HEK293 (cell line): Measurements from ENCODE around the gene CTSE.

Source experiments
- KLF8 ChIP-seq: fragments of 450-650 bp; formaldehyde crosslinking; IDR thresholded peaks from 2 replicates; pipeline ENCODE4 v1.5.1; 2016; ENCODE audit warnings: missing biosample characterization, missing genetic modification characterization
- PBX3 ChIP-seq: sonication (generic); formaldehyde crosslinking; IDR thresholded peaks from 2 replicates; pipeline ENCODE4 v1.8.1; 2022; ENCODE audit warnings: mild to moderate bottlenecking, moderate library complexity, missing genetic modification reagents
- ZBTB17 ChIP-seq: fragments of 450-650 bp; formaldehyde crosslinking; IDR thresholded peaks from 2 replicates; pipeline ENCODE4 v1.5.1; 2016; ENCODE audit warnings: missing biosample characterization, missing genetic modification characterization
- ZNF133 ChIP-seq: fragments of 450-650 bp; formaldehyde crosslinking; IDR thresholded peaks from 2 replicates; pipeline ENCODE4 v1.5.1; 2016; ENCODE audit warnings: missing biosample characterization, missing genetic modification characterization
- ZNF184 ChIP-seq: fragments of 450-650 bp; IDR thresholded peaks from 2 replicates; pipeline ENCODE4 v1.5.1; 2018; ENCODE audit warnings: missing biosample characterization, mild to moderate bottlenecking, missing genetic modification characterization
- ZNF76 ChIP-seq: fragments of 450-650 bp; formaldehyde crosslinking; IDR thresholded peaks from 2 replicates; pipeline ENCODE4; 2016; ENCODE audit warnings: low read depth, missing biosample characterization, missing genetic modification characterization, borderline replicate concordance
- ZNF830 ChIP-seq: fragments of 450-650 bp; IDR thresholded peaks from 2 replicates; pipeline ENCODE4 v1.5.0; 2018; ENCODE audit warnings: missing biosample characterization, missing genetic modification characterization, low read depth, mild to moderate bottlenecking, moderate library complexity
- TF ChIP-seq, protein P1 (sequence below): fragments of 450-650 bp; formaldehyde crosslinking; IDR thresholded peaks from 2 replicates; pipeline ENCODE4 v1.5.1; 2016; ENCODE audit warnings: missing biosample characterization, missing genetic modification characterization

DNA sequence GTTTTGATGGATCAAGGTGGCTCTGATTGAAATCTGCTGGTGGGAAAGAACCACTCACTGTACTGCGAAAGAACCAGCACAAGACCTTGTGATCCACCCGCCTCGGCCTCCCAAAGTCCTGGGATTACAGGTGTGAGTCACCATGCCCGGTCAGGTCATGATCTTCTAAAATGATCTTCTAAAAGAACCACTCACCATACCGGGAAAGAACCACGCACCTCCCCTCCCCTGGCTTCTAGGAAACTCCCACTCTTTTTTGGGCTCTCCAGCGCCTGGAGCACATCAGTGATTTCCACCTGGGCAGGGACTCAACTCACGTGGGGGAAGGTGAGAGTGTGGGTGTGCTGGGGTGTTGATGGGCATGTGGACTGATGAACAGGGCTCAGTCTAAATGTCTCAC, 12.6 kb downstream of the CTSE start:
- TF ChIP-seq, protein P1, sequence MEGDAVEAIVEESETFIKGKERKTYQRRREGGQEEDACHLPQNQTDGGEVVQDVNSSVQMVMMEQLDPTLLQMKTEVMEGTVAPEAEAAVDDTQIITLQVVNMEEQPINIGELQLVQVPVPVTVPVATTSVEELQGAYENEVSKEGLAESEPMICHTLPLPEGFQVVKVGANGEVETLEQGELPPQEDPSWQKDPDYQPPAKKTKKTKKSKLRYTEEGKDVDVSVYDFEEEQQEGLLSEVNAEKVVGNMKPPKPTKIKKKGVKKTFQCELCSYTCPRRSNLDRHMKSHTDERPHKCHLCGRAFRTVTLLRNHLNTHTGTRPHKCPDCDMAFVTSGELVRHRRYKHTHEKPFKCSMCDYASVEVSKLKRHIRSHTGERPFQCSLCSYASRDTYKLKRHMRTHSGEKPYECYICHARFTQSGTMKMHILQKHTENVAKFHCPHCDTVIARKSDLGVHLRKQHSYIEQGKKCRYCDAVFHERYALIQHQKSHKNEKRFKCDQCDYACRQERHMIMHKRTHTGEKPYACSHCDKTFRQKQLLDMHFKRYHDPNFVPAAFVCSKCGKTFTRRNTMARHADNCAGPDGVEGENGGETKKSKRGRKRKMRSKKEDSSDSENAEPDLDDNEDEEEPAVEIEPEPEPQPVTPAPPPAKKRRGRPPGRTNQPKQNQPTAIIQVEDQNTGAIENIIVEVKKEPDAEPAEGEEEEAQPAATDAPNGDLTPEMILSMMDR (tag by site-specific recombination), result no peak
- TF ChIP-seq KLF8 (tag by site-specific recombination) (no peak), ZNF133 (tag by site-specific recombination) (no peak), ZNF76 (tag by site-specific recombination) (no peak), ZBTB17 (tag by site-specific recombination) (no peak), ZNF184 (tag by site-specific recombination) (no peak), ZNF830 (tag by site-specific recombination) (no peak), PBX3 (CRISPR knock-in tag) (no peak)
